ENCODE data around the gene MAOA.
"Not testable (repeated sequence)": the region's sequence is repeated elsewhere in the genome, so short reads cannot be mapped to it uniquely, and the experiment has no call there.

MAOA gene

DNA sequence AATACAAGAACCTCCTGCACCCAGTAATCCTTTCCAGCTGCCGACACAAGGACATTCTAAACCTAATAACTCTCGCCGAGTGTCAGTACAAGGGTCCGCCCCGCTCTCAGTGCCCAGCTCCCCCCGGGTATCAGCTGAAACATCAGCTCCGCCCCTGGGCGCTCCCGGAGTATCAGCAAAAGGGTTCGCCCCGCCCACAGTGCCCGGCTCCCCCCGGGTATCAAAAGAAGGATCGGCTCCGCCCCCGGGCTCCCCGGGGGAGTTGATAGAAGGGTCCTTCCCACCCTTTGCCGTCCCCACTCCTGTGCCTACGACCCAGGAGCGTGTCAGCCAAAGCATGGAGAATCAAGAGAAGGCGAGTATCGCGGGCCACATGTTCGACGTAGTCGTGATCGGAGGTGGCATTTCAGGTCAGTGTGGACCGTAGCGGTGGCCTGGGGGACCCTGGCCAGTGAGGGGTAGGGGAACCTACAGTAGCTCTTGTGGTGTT is at the start of gene MAOA:
Gene MAOA, plus strand, starts transcription at position 295 of the 490 bp plus-strand sequence. Its CDS starts 43 bp downstream, at position 338.
- DNase-seq (ENCODE audit: low spot score): no peak

DNA sequence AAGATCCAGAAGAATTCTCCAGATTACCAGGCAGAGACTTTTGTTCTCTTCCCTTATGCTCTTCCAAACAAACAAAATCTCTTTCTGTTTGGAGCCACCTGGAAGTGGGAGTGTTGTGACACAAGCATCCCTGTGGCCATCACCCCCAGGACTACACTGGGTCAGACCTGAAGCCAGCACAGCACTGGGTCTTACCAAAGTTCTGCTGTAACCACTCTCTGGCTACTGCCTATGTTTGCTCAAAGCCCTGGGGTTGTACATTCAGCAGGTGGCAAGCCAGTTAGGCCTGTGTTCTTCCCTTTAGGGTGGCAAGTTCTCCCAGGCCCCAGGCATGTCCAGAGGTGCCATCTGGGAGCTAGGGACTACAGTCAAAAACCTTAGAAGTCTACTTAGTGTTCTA is 43.7 kb upstream of the MAOA start:
- DNase-seq (ENCODE audit: low spot score): no peak

GRCh38 chrX:43615660-43616059 is 40.4 kb upstream of the MAOA start:
- no peak for DNase-seq (ENCODE audit: low spot score)

DNA sequence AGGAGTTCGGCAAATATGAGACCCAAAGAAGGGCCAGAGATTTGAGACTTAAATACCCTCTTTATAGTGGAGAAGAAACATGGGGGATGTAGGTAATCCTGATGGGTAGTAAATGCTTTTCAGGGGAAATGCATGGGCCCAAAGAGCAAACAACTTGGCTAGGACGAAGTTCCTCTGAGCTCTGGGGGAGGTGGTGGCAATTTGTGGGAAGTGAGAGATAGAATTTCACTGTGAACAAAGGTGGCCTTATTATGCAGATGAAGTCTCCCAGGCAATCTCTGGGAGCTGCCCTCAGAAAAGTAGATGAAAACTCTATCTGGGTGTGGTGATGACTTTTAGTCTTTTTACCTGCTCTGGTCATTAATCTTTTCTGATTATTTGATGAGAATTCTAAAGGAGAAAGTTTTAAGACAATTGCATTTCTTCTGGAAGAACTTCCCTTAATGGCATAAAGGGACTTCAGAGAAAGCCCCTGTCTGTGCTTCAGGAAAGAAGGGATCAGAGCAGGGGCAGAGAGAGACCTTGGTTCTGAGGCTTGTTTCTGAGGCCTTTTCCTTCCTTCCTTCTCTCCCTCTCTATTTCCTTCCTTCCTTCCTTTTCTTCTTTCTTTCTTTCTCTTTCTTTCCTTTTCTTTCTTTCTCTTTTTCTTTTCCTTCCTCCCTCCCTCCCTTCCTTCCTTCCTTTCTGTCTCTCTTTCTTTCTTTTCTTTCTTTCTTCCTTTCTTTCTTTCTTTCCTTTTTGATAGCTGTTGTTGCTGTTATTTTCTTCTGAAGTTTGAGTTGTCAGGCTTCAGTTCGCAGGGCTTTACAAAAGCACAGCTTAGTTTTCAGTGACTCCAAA is 37.5 kb upstream of the MAOA start:
- DNase-seq (ENCODE audit: low spot score): no peak

GRCh38 chrX:43619861-43620260 is 36.2 kb upstream of the MAOA start:
- not testable (repeated sequence) for DNase-seq (ENCODE audit: low spot score)

DNA sequence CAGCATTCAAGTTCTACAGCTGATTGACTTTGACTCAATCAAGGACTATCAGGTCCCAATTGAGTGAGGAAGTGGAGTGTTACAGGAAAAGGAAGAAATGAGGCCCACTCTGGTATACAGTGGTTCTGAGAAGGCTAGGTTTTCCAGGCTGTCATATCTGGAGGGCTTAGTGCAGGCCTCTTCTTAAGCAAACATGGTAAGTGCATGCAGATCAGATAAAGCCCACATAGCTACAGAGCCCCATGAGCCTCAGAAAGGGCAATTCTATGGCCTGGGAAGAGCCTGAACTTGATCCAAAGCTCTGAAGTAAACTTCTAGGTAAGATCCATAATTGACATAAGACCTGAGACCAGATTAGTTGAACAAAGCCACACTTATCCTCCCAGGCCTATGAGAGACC is 29.0 kb upstream of the MAOA start:
- no peak for DNase-seq (ENCODE audit: low spot score)

DNA sequence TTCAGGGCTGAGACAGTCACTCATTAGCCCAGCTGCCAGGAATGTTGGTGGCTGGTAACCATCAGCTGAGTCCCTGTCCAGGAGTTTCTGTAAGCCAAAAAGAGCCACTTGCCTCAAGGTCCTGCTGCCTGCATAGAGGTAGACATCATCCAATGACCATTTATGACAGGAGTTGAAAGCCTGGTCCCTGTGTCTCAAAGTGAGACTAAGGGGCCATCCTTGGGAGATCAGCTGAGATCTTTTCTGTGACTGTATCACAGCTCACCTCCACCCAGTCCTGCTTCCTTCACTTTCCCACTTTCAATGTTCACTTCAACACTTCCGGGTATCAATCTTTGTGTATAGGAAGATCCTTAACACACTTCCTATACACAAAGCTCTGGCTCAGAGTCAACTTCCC is 28.4 kb upstream of the MAOA start:
- no peak for DNase-seq (ENCODE audit: low spot score)

DNA sequence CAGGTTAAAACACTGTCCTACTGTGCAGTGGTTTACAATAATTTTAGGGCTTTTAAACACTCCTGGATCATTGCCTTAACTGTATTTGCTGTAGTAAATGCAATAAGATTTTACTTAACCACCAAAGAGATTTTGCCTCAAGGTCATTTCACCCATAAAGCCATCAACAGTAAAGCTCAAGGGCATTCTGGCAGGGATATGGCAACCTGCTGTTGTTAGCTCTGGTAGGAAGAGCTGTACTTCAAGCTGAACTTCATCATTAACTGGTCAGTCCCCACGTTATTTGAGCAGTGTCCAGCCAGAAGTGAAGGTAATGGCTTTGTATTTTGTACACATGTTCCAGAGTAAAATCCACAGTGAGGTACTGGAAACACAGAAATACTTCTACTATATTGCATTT is 26.9 kb upstream of the MAOA start:
- no peak for DNase-seq (ENCODE audit: low spot score)

DNA sequence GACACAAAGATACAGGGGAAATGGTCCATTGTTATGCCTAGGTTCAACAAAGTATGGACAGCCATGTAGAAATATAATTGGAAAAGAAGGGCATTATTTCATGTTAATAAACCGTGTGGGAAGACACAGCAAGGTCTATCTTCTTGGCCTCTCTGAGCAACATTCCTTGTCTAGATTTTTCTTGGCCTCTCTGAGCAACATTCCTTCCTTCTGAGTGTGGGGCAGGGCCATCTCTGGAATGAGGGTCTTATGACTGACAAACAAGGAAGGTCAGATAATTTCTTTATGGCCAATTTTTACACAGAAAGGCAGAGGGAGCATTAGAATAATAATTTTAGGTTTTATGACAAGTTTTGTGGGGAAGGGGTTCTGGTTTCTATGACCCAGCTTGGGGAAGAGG is 24.3 kb upstream of the MAOA start:
- DNase-seq (ENCODE audit: low spot score): no peak

- no peak for DNase-seq (ENCODE audit: low spot score)
Observed at GRCh38 chrX:43633081-43633480, 23.0 kb upstream of the MAOA start.

DNA sequence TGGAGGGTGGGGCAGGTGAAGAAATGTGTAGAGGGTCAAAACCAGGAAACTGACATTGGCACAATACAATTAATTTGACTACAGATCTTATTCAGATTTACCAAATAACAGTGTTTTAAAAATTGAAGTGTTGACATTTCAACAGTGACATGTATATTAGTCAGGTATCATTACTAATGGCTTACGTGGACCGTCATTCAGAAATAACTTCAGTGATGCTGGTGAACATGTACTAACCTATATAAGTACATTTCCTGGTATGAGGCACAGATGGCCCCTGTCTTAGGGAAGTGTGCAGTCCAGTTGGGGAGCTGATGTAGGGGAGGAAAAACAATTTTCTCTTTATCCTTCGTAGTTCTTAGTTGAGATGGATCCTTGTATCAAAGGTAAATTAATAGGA is 22.3 kb upstream of the MAOA start:
- no peak for DNase-seq (ENCODE audit: low spot score)

- DNase-seq (ENCODE audit: low spot score): no peak
Observed at GRCh38 chrX:43640482-43640881, 15.6 kb upstream of the MAOA start.

DNA sequence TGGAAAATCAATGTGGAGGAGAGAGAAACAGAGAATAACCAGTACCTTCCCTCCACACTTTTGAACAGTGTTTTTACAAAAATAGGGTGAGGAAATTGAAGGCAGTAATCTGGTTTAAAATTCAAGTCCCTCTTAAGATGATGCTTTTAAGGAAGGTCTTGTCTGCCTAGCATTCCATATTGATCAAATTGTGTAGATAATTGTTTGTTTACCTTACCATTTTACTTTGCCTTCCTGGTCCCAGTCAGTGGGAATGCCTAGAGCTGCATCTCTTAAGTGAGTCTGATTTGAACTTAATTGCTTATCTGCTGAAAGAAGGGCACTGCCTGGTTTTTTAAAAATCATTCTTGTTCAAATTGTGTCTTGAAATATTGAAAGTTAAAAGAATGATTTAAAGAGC is 14.4 kb upstream of the MAOA start:
- DNase-seq (ENCODE audit: low spot score): no peak

DNA sequence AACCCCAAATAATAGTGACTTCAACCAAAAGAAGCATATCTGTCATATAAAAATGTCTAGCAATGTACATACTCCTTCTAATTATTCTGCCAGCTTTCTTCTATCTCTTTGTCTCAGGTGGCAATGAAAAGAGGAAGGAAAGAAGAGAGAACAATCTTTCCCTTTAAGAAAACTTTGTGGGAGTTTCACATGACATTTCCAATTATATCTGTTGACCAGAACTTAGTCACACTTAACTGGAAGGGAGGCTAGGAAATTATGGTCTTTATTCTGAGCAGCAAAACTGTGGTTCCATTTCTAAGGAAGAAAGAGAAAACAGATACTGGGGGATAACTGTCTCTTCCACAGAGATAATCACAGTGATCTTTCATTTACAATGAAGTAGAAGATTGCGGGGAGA is 12.9 kb upstream of the MAOA start:
- DNase-seq (ENCODE audit: low spot score): no peak

DNA sequence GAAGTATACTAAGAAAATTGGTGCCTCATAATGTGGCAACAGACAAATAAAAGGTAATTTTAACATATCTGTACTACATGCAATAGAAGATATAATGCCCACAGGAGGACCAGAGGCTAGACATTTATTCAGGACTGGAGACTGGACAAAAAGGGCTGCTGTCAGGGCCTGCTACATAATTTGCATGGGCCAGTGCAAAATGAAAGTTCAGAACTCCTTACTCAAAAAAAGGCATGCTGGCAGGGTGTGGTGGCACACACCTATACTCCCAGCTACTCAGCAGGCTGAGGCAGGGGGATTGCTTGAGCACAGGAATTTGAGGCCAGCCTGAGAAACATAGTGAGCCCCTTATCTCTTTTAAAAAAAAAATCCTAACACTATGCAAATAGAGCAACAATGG is 12.4 kb upstream of the MAOA start:
- no peak for DNase-seq (ENCODE audit: low spot score)

DNA sequence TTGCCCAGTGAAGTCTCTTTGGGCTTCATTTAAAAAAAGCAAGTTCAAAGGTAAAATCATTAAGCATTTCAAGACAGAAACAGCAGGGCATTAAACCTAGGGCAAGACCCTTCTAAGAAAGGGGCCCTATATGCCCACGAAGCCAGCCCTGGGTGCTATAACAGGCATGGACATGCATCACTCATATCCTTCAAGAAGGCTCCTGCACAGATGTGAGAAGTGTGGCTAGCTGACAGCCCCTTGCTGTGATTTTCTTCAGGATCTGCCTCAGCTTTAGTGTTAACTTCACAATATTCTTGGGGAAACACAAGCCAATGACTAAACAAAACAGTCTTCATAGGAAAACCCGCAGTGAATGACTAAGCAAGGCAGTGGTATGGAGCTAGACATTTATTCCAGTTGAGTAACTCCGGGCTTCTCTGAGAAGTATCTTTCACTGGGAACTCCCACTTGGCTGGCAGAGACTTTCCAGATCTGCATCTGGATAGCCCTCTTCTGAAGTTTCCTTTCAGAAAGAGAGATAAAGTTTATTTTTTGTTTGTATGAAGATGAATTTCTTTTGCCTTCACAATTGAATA is 11.9 kb upstream of the MAOA start:
- peak; percentile 63 for DNase-seq (ENCODE audit: low spot score)

- DNase-seq (ENCODE audit: low spot score): no peak
Observed at GRCh38 chrX:43646800-43647199, 9.3 kb upstream of the MAOA start.

GRCh38 chrX:43654431-43655150 is 1.5 kb upstream of the MAOA start:
- DNase-seq (ENCODE audit: low spot score): peak; percentile 91

- DNase-seq (ENCODE audit: low spot score): peak; percentile 7
Observed at GRCh38 chrX:43655151-43656004, 721 bp upstream of the MAOA start.

DNA sequence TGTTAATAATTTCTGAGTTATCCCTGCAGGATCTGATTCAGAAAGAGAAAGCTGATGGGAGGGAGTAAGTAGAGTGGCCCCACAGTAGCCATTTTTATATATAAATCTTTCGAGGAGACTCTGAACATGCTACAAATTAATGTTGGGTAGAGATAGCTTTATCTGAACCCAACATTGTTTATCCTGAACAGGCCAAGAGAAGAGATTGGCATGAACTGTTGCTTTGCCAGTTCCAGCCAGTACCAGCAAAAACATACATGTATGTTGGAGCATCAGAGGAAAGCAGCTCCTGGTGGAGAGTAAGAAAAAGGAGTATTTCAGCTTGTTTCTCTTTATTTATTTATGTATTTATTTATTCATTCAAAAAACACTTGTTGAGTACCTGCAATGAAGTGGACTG is 1.6 kb downstream of the MAOA start:
- DNase-seq (ENCODE audit: low spot score): no peak

DNA sequence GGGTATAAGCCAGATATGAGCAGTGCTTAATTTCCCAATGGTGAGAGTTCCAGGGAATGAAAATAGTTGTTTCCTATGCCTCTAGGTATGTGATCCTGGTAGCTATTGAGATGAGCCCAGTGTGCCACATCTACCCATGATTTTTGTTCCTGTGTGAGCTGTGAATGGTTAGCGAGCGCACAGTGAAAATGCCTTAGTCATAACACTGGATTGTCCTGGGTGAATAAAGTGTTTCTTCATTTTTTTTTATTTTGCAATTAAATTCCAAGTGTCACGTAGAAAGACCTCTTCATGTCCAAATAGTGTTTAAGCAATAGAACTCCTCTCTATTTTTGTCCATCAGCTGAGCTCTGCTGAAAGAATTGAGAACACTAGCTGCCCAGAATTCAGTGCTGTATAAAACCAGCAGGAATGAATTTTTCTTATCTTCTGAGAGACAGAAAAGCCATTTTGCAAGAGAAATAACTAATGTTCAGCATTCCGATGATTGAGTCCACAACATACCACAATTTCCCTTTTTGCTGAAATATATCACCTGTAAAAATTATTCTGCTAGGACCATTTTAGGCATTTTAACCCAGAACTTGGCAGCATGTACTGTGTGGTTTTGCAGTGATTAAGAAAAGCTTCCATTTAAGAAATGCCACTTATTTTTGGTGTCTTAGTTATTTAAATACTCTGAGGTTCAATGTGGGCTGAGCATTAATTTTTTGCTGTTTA is 5.6 kb downstream of the MAOA start:
- DNase-seq (ENCODE audit: low spot score): no peak
